CD4-positive, CD25-positive, alpha-beta regulatory T cell (primary cell): Measurements from ENCODE around the gene ANGPTL5. TPM values are rescaled to one million over a fixed set of nuclear protein-coding genes. Genes with fewer than 3 reads are reported as not detected.

ENCODE experiments used
- ATAC-seq, 2 donors: fragments of 150-1000 bp; cut with Tn5 transposase; one replicate each; pipeline ENCODE4 v1.10.0; 2021; ENCODE audit warnings: low read depth in 2 of 2, moderate number of reproducible peaks in 2 of 2, moderate library complexity in 1 of 2
- DNase-seq, 3 donors: peaks; one replicate each; pipeline versions ENCODE4 v3.0.0 to v3.0.0-alpha.2; 2012 to 2022; ENCODE audit warnings: mixed read lengths in 1 of 3
- H3K27ac ChIP-seq: one replicate; pipeline ENCODE4 v1.7.0; 2013; ENCODE audit warnings: mild to moderate bottlenecking, low read length; ENCODE audit not compliant: insufficient read depth, poor library complexity, severe bottlenecking
- H3K27me3 ChIP-seq: one replicate; pipeline ENCODE4 v1.7.0; 2013; ENCODE audit warnings: low read length; ENCODE audit not compliant: control insufficient read depth, insufficient read depth
- H3K36me3 ChIP-seq: one replicate; pipeline ENCODE4 v1.7.0; 2013; ENCODE audit warnings: mild to moderate bottlenecking, low read length, moderate library complexity; ENCODE audit not compliant: control insufficient read depth, insufficient read depth
- H3K4me1 ChIP-seq: 2 replicates; pipeline ENCODE4 v1.7.0; 2013; ENCODE audit warnings: mild to moderate bottlenecking, low read length; ENCODE audit not compliant: insufficient read depth, control insufficient read depth, poor library complexity, severe bottlenecking
- H3K4me3 ChIP-seq: one replicate; pipeline ENCODE4 v1.7.0; 2013; ENCODE audit warnings: low read depth, mild to moderate bottlenecking, low read length, moderate library complexity
- H3K9me3 ChIP-seq, 2 experiments: 1 replicate in 1 of 2; 2 replicates in 1 of 2; pipeline ENCODE4 v1.7.0; 2013; ENCODE audit warnings: low read length in 2 of 2, mild to moderate bottlenecking in 1 of 2, moderate library complexity in 1 of 2; ENCODE audit not compliant: control insufficient read depth in 2 of 2
- H3K27ac Mint-ChIP-seq, 3 donors: one replicate each; pipeline ENCODE4 v1.8.0; 2020 to 2022; ENCODE audit warnings: mild to moderate bottlenecking in 3 of 3, mixed read lengths in 3 of 3, moderate library complexity in 2 of 3
- H3K27me3 Mint-ChIP-seq: one replicate; pipeline ENCODE4 v1.8.0; 2022; ENCODE audit warnings: mild to moderate bottlenecking, mixed read lengths
- H3K36me3 Mint-ChIP-seq: one replicate; pipeline ENCODE4 v1.8.0; 2020; ENCODE audit warnings: mixed read lengths
- H3K4me1 Mint-ChIP-seq, 4 donors: one replicate each; pipeline ENCODE4 v1.8.0; 2020 to 2022; ENCODE audit warnings: mixed read lengths in 4 of 4, mild to moderate bottlenecking in 1 of 4
- H3K4me3 Mint-ChIP-seq, 4 donors: one replicate each; pipeline ENCODE4 v1.8.0; 2020 to 2022; ENCODE audit warnings: mild to moderate bottlenecking in 4 of 4, mixed read lengths in 4 of 4, moderate library complexity in 3 of 4
- H3K9me3 Mint-ChIP-seq, 7 donors: one replicate each; pipeline ENCODE4 v1.8.0; 2020 to 2022; ENCODE audit warnings: mixed read lengths in 7 of 7, mild to moderate bottlenecking in 3 of 7, moderate library complexity in 2 of 7
- polyA plus RNA-seq, 4 donors: library from polyadenylated mRNA; unstranded; fragments of 300-500 nt; fragmentation: Illumina TruSeq; gene quantifications; one replicate each; pipeline ENCODE4 v1.2.3, GENCODE V29; 2021
- total RNA-seq: library from RNA; stranded (reverse); gene quantifications from one replicate; pipeline ENCODE4 v1.2.3, GENCODE V29; 2022

The ANGPTL5 gene
- total and polyA plus RNA-seq, 5 donors from 2014 or later, result 0.07 TPM; not detected in 4

DNA sequence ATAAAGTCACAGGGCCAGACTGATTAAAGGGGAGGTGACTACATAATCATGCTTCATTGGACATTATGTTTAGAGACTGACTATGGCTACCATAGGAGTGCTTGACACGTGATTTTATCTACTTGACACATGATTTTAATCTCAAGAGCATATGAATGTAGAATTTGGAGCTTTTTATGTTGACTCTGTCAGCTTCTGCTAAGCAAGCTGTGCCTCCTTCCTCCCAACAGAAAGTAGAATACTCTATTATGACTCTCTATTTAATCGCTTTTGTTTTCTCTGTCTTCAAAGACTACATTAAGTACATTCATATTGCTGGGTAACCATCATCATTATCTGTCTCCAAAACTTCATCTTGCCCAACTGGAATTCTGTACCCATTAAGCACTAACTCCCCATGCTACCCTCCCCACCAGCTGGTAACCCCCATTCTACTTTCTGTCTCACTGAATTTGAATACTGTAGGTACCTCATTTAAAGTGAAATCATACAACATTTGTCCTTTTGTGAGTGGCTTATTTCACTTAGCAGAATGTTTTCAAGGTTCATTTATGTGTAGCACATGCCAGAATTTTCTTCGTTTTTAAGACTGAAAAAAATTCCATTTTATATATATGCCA, 24.7 kb upstream of the ANGPTL5 start:
- peaks cover 0 to 2% (median 0%) of the 10 kb centered on the region in 7 donors for H3K9me3 Mint-ChIP-seq
- H3K27ac Mint-ChIP-seq, result no peak overlapping the region
- no peaks in the 10 kb centered on the region for H3K9me3 ChIP-seq
- no peaks in the 10 kb centered on the region for H3K27me3 ChIP-seq
- H3K4me3 Mint-ChIP-seq, result no peak overlapping the region
- H3K4me1 Mint-ChIP-seq, result no peaks in the 10 kb centered on the region
- H3K4me3 ChIP-seq, result no peak overlapping the region
- no peak overlapping the region for H3K27ac ChIP-seq
- H3K27me3 Mint-ChIP-seq, result no peaks in the 10 kb centered on the region
- no peaks in the 10 kb centered on the region for H3K4me1 ChIP-seq
- no peaks in the 10 kb centered on the region for H3K36me3 ChIP-seq
- H3K36me3 Mint-ChIP-seq, result peaks cover 4% of the 10 kb centered on the region
- no peak for ATAC-seq
- no peak for DNase-seq

DNA sequence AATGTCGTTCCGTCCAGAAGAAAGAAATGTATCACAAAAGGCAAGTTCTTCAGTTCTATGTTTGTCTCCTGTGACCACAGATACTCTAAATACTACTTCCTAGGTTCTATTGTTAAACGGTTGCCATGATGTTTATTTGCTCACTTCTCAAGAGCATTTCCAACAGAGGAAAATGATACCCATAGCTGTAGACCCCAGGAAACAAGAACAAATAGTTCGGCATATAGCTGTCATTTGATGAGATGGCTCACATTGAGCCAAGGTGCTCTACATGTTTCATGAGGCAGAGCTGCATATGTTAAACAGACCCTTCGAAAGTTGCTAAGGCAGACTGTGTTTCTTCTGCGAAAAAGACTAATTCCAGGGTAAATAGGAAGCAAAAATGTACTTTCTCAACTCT, 15.4 kb upstream of the ANGPTL5 start:
- no peaks in the 10 kb centered on the region for H3K9me3 ChIP-seq
- H3K4me1 ChIP-seq, result no peaks in the 10 kb centered on the region
- H3K4me3 ChIP-seq, result no peak overlapping the region
- Mint-ChIP-seq H3K9me3 (peaks cover 0 to 10% (median 1%) of the 10 kb centered on the region in 7 donors), H3K4me1 (no peaks in the 10 kb centered on the region), H3K4me3 (no peak overlapping the region), H3K27ac (no peak overlapping the region), H3K36me3 (peaks cover 6% of the 10 kb centered on the region), H3K27me3 (peaks cover 4% of the 10 kb centered on the region)
- H3K36me3 ChIP-seq, result no peaks in the 10 kb centered on the region
- no peak for ATAC-seq
- H3K27me3 ChIP-seq, result no peaks in the 10 kb centered on the region
- DNase-seq, result no peak
- no peak overlapping the region for H3K27ac ChIP-seq

DNA sequence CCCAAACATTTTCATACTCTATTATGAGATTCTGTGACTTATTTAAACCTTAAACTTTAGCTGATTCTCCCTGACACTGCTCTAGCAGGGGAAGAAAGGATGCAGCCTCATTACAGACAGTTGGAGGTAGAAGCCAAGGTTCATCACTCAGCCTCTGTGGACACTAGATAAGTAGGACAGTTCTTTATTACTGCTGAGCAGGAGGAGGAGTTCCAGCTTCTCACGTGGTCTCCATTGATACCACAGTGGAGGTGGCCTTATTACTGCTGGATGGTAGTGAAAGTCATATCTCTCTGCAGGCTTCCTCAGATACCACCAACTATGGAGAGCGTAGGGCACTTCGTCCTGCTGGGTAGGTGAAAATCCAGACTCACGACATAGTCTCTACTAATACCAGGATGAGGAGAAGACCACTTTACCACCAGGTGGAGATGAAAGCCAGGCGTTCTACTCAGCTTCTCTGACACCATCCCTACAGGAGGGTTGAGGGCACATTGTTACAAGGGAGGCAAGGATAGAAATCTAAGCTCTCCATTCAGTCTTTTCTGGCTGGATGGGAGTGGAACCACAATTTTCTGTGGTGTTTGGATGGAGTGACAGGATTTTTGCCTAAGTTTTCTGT, 13.1 kb upstream of the ANGPTL5 start:
- peaks cover 4% of the 10 kb centered on the region for H3K27me3 Mint-ChIP-seq
- no peaks in the 10 kb centered on the region for H3K4me1 ChIP-seq
- no peaks in the 10 kb centered on the region for H3K27me3 ChIP-seq
- ATAC-seq (no peak), DNase-seq (no peak)
- no peak overlapping the region for H3K4me3 Mint-ChIP-seq
- H3K27ac ChIP-seq, result no peak overlapping the region
- peaks cover 5% of the 10 kb centered on the region for H3K36me3 Mint-ChIP-seq
- no peak overlapping the region for H3K27ac Mint-ChIP-seq
- H3K36me3 ChIP-seq, result no peaks in the 10 kb centered on the region
- no peaks in the 10 kb centered on the region for H3K9me3 ChIP-seq
- H3K4me3 ChIP-seq, result no peak overlapping the region
- H3K4me1 Mint-ChIP-seq, result no peaks in the 10 kb centered on the region
- H3K9me3 Mint-ChIP-seq, result peaks cover 0 to 10% (median 3%) of the 10 kb centered on the region in 7 donors

DNA sequence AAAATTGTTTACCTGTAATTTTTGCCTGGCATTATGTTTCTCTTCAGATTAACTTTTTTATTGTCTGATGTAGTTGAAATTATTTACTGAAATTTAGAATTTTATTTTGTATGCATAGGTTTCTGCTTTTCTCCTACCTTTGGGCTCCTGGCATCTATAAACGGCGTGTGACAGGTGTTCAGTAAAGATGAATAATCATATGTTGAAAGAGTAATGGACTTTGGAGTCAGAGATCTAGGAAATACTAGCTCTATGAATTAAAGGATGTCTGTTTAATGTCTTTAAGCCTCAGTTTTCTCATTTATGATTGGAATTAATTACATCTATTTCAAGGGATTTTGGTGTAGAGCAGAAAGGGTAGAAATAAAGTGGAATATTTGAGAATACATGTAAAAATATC, 7.2 kb upstream of the ANGPTL5 start:
- Mint-ChIP-seq H3K27ac (no peak overlapping the region), H3K27me3 (no peaks in the 10 kb centered on the region), H3K4me1 (peaks cover 0 to 6% (median 2%) of the 10 kb centered on the region in 4 donors), H3K4me3 (no peak overlapping the region), H3K9me3 (peaks cover 0 to 6% (median 2%) of the 10 kb centered on the region in 7 donors), H3K36me3 (no peaks in the 10 kb centered on the region)
- H3K4me3 ChIP-seq, result no peak overlapping the region
- no peaks in the 10 kb centered on the region for H3K36me3 ChIP-seq
- H3K9me3 ChIP-seq, result no peaks in the 10 kb centered on the region
- no peak for ATAC-seq
- H3K27me3 ChIP-seq, result no peaks in the 10 kb centered on the region
- no peaks in the 10 kb centered on the region for H3K4me1 ChIP-seq
- DNase-seq, result no peak
- no peak overlapping the region for H3K27ac ChIP-seq

DNA sequence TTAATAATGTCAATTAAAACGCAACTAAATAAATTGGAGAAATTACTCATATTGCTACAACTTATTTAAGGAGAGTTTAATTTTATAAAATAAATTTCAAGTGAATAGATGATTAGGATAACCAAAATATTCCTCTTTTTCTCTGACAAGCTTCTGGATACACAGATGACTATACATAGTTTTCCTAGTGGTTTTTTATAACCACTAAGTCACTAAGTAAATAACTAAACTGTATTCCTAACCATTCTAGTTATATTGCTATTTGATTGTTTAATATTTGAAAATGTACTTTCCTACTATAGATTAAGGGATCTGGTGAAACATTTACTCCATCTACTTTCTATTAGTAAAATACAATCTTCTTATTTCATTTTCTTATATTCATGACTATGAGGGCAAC, 4.7 kb upstream of the ANGPTL5 start:
- Mint-ChIP-seq H3K4me3 (no peak overlapping the region), H3K36me3 (no peaks in the 10 kb centered on the region), H3K27ac (no peak overlapping the region), H3K9me3 (no peaks in the 10 kb centered on the region), H3K27me3 (no peaks in the 10 kb centered on the region), H3K4me1 (peaks cover 5 to 14% (median 10%) of the 10 kb centered on the region in 4 donors)
- no peaks in the 10 kb centered on the region for H3K9me3 ChIP-seq
- H3K27ac ChIP-seq, result no peak overlapping the region
- H3K27me3 ChIP-seq, result no peaks in the 10 kb centered on the region
- H3K4me1 ChIP-seq, result no peaks in the 10 kb centered on the region
- no peak for DNase-seq
- H3K4me3 ChIP-seq, result no peak overlapping the region
- H3K36me3 ChIP-seq, result no peaks in the 10 kb centered on the region
- ATAC-seq, result no peak

DNA sequence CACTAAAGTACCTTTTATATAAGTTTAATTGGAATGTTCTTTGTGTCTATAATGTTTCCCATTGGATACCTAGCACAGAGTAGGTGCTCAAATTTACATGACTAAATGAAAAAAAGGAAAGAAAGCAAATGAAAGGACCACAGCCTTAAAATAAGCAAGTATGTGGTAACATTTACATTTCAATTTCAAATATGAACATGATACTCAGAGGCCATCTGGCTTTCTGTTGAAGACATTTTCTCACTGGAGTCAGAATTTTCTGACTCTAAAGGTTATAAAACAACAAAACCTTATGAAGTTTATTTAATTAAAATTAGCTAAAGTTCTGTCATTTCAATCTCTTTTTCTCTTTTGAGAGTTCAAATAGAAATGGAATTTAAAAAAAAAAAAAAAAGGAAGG, 904 bp upstream of the ANGPTL5 start:
- Mint-ChIP-seq H3K4me1 (peaks cover 19 to 33% (median 28%) of the 10 kb centered on the region in 4 donors), H3K27ac (peak overlapping the region in 1 of 3 donors; percentile 26), H3K36me3 (no peaks in the 10 kb centered on the region), H3K27me3 (no peaks in the 10 kb centered on the region), H3K9me3 (peaks cover 0 to 1% (median 0%) of the 10 kb centered on the region in 7 donors), H3K4me3 (peak overlapping the region in 1 of 4 donors; percentile 64)
- ATAC-seq (no peak), DNase-seq (no peak)
- Histone ChIP-seq H3K9me3 (no peaks in the 10 kb centered on the region), H3K27ac (no peak overlapping the region), H3K4me1 (peaks cover 11% of the 10 kb centered on the region), H3K27me3 (no peaks in the 10 kb centered on the region), H3K4me3 (no peak overlapping the region), H3K36me3 (no peaks in the 10 kb centered on the region)

DNA sequence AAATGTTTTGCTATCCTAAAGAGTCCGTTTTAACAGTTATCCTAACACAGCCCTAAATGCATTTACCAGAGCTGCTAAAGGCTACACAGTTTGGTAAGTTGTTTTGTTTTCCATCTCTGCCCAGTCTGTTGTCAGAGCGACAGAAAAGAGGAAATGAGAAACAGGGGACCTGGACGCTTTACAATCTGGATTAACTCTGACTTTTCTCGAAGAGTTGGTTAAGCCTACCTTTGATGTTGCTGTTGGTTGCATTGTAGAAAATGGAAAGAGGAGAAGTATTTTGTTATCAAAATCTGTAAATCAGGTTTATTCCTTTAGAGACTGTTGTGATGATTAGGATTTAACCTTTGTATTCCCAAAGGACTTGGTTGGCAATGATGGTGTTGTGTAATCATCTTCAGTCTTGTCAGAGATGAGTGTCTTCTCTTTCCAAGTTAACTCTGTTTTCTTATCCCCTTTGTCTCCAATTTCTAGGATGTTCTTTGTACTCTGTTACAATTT, 481 bp downstream of the ANGPTL5 start:
- H3K27ac ChIP-seq, result peak overlapping the region; percentile 72
- Mint-ChIP-seq H3K27ac (peak overlapping the region in 2 of 3 donors; percentile 91 to 92), H3K36me3 (no peaks in the 10 kb centered on the region), H3K4me3 (peak overlapping the region; percentile 93 to 97 (median 95)), H3K9me3 (peaks cover 0 to 1% (median 0%) of the 10 kb centered on the region in 7 donors), H3K27me3 (peaks cover 6% of the 10 kb centered on the region), H3K4me1 (peaks cover 19 to 33% (median 28%) of the 10 kb centered on the region in 4 donors)
- peaks cover 11% of the 10 kb centered on the region for H3K4me1 ChIP-seq
- DNase-seq, result peak in 2 of 3 donors; percentile 4
- no peaks in the 10 kb centered on the region for H3K9me3 ChIP-seq
- no peak for ATAC-seq
- H3K36me3 ChIP-seq, result no peaks in the 10 kb centered on the region
- no peaks in the 10 kb centered on the region for H3K27me3 ChIP-seq
- H3K4me3 ChIP-seq, result peak overlapping the region; percentile 83
